ENCODE data around the gene SLC39A11.
"Not testable (repeated sequence)": the region's sequence is repeated elsewhere in the genome, so short reads cannot be mapped to it uniquely, and the experiment has no call there.

The SLC39A11 gene

DNA sequence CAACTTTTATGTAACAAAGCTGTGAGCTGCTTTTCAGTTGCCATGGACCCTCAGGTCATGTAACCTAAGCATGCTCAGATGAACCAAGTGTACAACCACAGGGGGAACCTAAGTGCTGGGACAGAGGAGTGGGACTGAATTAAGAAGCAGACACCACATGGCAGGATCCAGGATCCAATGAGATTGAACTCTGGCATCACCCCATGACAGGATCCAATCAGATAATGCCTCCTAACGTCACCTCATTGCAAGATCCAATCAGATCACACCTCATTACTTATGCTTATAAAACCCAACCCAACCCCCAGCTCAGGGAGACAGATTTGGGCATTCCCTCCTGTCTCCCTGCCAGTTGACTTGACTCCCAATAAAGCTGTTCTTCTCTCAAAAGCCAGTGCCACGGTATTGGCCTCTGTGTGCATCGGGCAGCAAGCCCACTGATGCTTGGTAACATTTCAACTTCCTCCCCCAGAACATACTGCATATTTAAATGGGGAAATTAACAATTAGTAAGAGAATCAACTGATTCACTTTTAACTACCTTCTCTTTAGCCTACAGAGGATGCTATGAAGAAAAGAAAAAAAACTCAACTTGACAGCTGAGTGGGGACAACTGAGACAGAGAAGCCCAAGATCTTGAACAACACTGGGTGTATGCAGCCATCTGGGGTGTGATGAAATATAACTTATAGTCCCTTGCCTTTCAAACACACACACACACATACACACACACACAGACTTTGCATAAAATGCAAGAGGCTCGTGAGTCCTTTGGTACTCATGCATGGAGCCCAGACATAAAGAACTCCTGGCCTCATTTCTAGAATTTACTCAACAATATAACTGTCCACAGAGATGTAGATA lies 148.4 kb downstream of the SLC39A11 start:
- DNase-seq = no peak

GRCh38 chr17:72942579-72942978 lies 149.9 kb downstream of the SLC39A11 start:
- no peak for DNase-seq

DNA sequence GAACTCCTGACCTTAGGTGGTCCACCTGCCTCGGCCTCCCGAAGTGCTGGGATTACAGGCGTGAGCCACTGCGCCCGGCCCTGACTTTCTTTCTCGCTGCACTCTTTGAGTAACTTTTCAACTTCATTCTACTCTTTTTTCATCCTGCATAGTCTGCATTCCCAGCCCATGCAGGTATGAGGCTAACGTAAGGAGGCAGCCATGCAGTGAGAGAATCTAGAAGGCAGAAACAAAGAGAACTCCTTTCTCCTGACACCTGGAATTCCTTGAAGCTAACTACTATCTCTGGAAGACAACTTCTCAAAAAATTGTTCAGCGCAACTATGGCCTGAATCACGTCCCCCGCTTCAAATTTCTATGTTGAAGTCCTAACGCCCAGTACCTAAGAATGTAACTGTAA lies 152.0 kb downstream of the SLC39A11 start:
- DNase-seq = no peak

- no peak for DNase-seq
Measured at GRCh38 chr17:72938482-72938881, 154.0 kb downstream of the SLC39A11 start.

DNA sequence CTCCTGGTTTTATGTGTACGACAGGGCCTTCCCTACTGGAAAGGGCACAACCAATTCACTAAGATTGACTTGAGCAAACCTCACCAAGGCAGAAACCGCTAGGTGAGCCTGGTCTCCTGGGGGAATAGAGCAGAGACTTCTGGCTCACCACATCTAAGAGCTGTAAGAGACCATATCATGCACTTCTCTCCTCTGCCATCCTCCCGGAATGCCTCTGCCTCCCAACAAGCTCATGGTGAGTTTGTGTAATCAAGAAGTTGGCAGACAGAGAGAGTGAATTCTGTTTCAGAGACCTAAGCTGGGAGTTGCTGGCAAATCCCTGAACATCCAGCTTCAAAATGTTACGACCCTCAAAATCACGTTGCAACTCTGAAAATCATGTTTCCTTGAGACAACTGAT lies 154.8 kb downstream of the SLC39A11 start:
- no peak for DNase-seq

GRCh38 chr17:72937254-72937653 lies 155.2 kb downstream of the SLC39A11 start:
- DNase-seq = not testable (repeated sequence)

DNA sequence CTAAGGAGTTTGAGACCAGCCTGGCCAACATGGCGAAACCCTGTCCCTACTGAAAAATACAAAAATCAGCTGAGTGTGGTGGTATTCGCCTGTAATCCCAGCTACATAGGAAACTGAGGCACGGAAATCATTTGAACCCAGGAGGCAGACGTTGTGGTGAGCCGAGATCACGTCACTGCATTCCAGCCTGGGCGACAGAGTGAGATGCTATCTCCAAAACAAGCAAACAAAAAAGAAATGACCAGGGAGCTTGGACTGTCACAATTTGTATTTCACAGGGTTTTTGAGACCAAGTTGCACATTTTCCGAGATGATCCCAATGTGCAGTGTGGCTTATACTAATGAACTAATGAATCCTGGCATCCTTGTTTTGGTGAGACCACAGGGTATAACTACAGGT lies 156.5 kb downstream of the SLC39A11 start:
- DNase-seq = no peak

GRCh38 chr17:72934927-72935326 lies 157.6 kb downstream of the SLC39A11 start:
- DNase-seq = no peak

DNA sequence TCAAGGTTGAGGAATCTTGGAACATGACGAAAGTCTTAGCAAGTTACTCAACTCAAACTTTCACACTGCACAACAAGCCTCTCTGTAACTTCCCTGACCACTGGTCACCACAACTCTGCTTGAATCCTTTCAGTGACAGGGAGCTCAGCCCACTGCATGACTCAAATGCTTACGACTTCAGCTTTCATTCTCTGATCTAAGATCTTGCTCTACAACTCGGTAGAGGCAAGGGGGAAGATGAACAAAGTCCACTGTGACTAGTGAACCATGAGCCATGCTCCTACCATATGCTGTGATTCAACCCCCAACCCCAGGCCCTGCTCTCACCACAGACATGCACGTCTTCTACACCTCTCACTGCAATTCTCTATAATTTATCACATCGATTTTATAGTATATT lies 160.9 kb downstream of the SLC39A11 start:
- no peak for DNase-seq

- DNase-seq = peak in 1 of 2 experiments; percentile 21
Measured at GRCh38 chr17:72931163-72931562, 161.3 kb downstream of the SLC39A11 start.

GRCh38 chr17:72930031-72930430 lies 162.5 kb downstream of the SLC39A11 start:
- no peak for DNase-seq

- peak in 1 of 2 experiments; percentile 20 for DNase-seq
Measured at GRCh38 chr17:72928454-72929136, 163.9 kb downstream of the SLC39A11 start.

DNA sequence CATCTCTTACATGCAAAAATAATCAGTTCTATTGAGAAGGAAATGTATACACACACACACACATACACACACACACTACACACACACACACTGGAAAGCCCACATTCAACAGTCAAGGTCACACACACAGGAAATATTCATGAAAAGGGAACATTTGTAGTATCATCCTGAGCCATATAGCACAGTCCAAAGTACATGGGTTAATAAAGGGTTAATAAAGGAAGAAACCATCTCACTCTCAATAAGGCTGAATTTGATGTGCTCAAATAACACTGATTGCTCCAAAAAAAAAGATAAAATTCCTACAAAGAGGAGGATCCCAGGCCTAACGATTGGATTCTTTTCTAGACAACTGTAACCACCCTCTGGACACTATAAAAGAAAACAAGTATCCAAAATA lies 164.7 kb downstream of the SLC39A11 start:
- no peak for DNase-seq

DNA sequence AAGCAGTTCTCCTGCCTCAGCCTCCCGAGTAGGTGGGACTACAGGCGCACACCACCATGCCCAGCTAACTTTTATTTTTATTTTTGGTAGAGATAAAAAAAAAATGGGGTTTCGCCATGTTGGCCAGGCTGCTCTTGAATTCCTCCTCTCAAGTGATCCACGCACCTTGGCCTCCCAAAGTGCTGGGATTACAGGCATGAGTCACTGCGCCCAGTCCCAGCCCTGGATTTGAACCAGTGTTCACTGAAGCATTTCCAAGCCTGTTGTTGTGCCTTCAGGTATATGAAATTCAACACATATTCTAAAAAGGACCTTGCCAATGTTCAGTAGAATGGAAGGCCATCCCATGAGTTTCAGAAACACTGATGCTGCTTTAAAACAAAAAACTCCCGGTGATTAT lies 165.3 kb downstream of the SLC39A11 start:
- DNase-seq = no peak

DNA sequence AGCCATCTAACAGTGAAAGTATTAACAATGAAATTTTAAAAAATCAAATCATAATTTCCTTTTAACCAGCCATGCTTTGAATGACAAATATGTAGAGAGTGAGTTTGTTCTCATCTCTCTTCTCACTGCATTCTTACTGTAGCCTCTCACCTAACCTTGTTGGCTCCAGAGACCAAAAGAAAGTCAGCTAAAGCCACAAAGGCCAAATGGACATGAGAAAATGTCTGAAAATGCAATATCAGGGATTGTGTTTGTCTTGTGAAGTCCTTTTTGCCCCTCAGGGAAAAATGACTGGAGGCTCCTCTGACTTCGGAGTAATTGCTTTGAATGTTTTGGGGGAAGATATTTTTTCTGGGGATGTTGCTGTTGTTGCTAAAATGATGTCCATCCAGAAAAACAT lies 166.3 kb downstream of the SLC39A11 start:
- DNase-seq = no peak

DNA sequence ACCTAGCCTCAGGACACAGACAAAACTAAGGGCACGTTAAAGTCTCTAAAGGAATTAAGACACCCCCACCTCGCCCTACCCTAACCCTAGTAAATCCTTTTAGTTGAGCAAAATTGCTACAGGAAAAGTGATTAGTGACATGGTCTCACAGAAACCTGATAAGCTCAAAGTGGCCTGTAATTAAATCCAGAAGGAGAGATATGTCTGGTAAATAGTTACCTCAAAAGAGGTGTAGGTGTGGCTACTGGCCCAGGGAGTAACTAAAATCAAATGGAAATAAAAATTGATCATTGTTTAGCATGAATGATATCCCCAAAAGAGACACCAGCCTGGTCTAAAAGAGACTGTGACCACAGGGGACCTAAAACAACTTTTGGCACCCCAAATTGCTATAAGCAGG lies 168.3 kb downstream of the SLC39A11 start:
- no peak for DNase-seq

GRCh38 chr17:72922219-72922618 lies 170.3 kb downstream of the SLC39A11 start:
- no peak for DNase-seq

- DNase-seq = no peak
Measured at GRCh38 chr17:72921347-72922054, 171.0 kb downstream of the SLC39A11 start.

DNA sequence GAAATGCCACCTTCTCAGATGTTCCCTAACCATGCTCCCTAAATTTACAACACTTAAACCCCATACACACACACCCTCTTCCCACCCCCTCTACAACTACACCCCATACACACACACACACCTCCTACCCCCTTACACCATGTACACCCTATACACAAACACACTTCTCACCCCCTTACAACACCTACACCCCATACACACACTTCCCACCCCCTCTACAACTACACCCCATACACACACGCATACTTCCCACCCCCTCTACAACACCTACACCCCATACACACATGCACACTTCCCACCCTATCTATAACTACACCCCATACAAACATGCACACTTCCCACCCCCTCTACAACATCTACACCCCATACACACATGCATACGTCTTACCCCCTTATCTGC lies 172.0 kb downstream of the SLC39A11 start:
- no peak for DNase-seq

DNA sequence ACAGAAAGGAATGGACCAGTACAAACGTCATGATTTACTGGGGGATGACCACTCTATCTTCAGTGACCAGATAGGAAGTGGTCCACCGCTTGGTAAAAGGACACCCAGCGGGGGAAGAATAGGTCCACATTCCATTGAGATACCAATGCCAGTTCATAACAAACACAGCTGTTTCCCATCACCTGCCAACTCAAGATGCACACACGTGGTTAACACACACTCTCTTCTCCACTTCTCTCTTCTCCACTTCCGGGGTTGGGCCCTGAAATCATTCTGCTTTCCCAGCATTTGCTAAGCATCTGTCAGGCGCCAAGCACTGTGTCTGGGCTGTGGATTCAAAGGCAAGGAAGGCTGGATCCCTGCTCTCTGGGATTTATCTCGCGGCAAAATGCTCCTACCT lies 175.5 kb downstream of the SLC39A11 start:
- no peak for DNase-seq

GRCh38 chr17:72915625-72916081 lies 176.8 kb downstream of the SLC39A11 start:
- DNase-seq = no peak

GRCh38 chr17:72913142-72913682 lies 179.3 kb downstream of the SLC39A11 start:
- DNase-seq = no peak

DNA sequence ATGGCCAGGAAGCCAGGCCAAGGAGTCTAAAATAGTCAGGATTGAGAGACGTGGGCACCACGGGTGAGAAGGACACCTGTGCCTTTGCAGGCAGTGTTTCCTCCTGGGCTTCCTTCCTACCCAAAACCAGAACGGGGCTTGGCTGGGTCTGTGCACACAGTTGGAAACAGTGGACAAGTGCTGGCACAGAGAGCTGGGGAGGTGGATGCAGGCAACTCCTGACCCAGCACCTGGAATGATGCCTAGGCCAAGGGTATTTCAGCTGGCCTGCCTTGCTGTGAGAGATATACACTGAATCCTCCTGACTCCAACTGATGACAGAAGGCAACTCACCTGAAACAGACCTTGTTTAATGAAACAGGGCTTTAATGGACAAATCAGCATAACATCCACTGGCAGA lies 186.2 kb downstream of the SLC39A11 start:
- no peak for DNase-seq

All from NCI-H526 (cell line).